HCT116 (cell line): ENCODE measurements around the gene SCAF8.

Experiments used
- EGR1 ChIP-seq: IDR thresholded peaks from 2 replicates; pipeline ENCODE4 v1.6.1; 2012; ENCODE audit warnings: low read depth
- SP1 ChIP-seq: IDR thresholded peaks from 2 replicates; pipeline ENCODE4 v1.6.1; 2012; ENCODE audit warnings: low read depth
- ZNF274 ChIP-seq: fragments of 200-500 bp; sonication (Bioruptor generic); IDR thresholded peaks from 2 replicates; pipeline ENCODE4 v1.6.1; 2014; ENCODE audit warnings: mild to moderate bottlenecking, low read depth, low read length, inconsistent platforms
- TF ChIP-seq, protein P1 (sequence below), 3 experiments: fragments of 200-600 bp in 1 of 3; sonication (generic) in 1 of 3; IDR thresholded peaks in 2 of 3; conservative IDR thresholded peaks in 1 of 3; 2 replicates each; pipeline ENCODE4 v1.5.1; 2012 to 2017; ENCODE audit warnings: low read depth in 2 of 3, low read length in 2 of 3, antibody characterized with exemption in 1 of 3, borderline replicate concordance in 1 of 3, control low read depth in 1 of 3, mild to moderate bottlenecking in 1 of 3, mixed read lengths in 1 of 3, mixed run types in 1 of 3, moderate library complexity in 1 of 3; ENCODE audit not compliant: insufficient read depth in 1 of 3

DNA sequence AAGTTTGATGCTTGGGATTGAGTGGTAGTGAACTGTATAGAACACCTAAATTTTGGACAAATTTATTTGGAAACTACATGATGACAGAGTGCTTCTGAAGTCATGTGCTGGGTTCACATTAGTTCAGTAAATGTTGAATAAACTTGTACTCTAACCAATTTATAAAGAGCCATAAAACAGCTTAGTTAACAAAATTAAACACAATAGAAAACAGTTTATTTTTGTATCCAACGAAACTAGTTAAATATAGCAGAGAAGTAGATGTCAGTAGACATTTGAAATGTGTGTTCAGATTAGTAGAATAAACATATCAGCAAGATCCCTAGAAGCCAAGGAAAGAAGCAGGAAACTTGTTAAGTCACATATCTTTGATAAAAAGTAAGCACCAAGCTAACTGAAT, 32.1 kb downstream of the SCAF8 start:
- TF ChIP-seq ZNF274 (no peak), EGR1 (no peak), SP1 (no peak)
- TF ChIP-seq, protein P1, sequence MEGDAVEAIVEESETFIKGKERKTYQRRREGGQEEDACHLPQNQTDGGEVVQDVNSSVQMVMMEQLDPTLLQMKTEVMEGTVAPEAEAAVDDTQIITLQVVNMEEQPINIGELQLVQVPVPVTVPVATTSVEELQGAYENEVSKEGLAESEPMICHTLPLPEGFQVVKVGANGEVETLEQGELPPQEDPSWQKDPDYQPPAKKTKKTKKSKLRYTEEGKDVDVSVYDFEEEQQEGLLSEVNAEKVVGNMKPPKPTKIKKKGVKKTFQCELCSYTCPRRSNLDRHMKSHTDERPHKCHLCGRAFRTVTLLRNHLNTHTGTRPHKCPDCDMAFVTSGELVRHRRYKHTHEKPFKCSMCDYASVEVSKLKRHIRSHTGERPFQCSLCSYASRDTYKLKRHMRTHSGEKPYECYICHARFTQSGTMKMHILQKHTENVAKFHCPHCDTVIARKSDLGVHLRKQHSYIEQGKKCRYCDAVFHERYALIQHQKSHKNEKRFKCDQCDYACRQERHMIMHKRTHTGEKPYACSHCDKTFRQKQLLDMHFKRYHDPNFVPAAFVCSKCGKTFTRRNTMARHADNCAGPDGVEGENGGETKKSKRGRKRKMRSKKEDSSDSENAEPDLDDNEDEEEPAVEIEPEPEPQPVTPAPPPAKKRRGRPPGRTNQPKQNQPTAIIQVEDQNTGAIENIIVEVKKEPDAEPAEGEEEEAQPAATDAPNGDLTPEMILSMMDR (IDR thresholded peaks at IDR 0.05 in 2 of 3, conservative IDR thresholded peaks at IDR 0.05 in 1 of 3; ENCODE audit: borderline replicate concordance in 1 of 3, insufficient read depth in 1 of 3, low read depth in 2 of 3, low read length in 2 of 3) = no peak
